Measurements from ENCODE around the gene RUVBL2.

- TF ChIP-seq POLR2AphosphoS5 (IDR thresholded peaks at IDR 0.05) = no peak
- no peak for TF ChIP-seq CTCF (IDR thresholded peaks at IDR 0.05)
These were observed 71.3 kb downstream of the RUVBL2 start, which contains the start of gene NTF4 for GRCh38 chr19:49064768-49065611.
